Erythroblast (primary cell): Measurements from ENCODE around the gene APEX1.
"Not testable (repeated sequence)": the region's sequence is repeated elsewhere in the genome, so short reads cannot be mapped to it uniquely, and the experiment has no call there.

Experiments used
- GATA1 ChIP-seq: IDR thresholded peaks from 2 replicates; pipeline ENCODE4 v1.6.1; 2011; ENCODE audit warnings: low read depth, mild to moderate bottlenecking, control low read depth, low read length, moderate library complexity
- POLR2A ChIP-seq: IDR thresholded peaks from 2 replicates; pipeline ENCODE4 v1.6.1; 2011; ENCODE audit warnings: mild to moderate bottlenecking, low read length

DNA sequence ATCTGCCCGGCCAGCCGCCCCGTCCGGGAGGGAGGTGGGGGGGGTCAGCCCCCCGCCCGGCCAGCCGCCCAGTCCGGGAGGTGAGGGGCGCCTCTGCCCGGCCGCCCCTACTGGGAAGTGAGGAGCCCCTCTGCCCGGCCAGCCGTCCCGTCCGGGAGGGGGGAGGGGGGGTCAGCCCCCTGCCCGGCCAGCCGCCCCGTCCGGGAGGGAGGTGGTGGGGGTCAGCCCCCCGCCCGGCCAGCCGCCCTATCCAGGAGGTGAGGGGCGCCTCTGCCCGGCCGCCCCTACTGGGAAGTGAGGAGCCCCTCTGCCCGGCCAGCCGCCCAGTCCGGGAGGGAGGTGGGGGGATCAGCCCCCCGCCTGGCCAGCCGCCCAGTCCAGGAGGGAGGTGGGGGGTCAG is 51.2 kb downstream of the APEX1 start:
- not testable (repeated sequence) for TF ChIP-seq POLR2A, GATA1
